Measurements from ENCODE around the gene GSDMA. TPM values are rescaled to one million over a fixed set of nuclear protein-coding genes. Genes with fewer than 3 reads are reported as not detected.

Gene GSDMA
- total and polyA plus RNA-seq, 12 donors, result 0.14 to 2.2 (median 1.3) TPM; not detected in 5

DNA sequence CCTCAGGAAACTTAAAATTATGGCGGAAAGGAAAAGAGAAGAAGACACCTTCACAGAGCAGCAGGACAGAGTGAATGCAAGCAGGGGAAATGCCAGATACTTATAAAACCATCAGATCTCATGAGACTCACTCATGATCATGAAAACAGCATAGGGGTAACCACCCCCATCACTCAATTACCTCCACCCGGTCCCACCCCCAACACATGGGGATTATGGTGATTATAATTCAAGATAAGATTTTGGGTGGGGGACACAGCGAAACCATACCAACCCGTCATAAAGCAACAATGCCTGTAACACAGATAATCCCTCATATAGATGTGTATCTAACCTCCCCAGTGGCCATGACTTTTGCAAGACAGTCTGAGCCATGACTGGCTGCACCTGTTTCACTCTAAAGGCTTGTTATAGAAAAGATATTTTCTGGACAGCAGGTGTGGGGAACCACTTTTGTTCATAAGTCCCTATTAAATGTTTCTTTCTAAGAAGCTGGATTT, 7.0 kb upstream of the GSDMA start:
- no peaks in the 10 kb centered on the region for H3K4me1 ChIP-seq (replicated peaks in 1 of 2)
- H3K27ac ChIP-seq, result no peak overlapping the region
- intact Hi-C loops (cut with DNase I), result no loop called here
- H3K9me3 ChIP-seq (replicated peaks in 1 of 3), result no peaks in the 10 kb centered on the region
- no peak for DNase-seq
- no peaks in the 10 kb centered on the region for H3K27me3 ChIP-seq
- WGBS, 4 donors, result 73 to 84% (median 78%) methylated on average over 3 to 4 of the region's 4 CpGs
- no peaks in the 10 kb centered on the region for H3K36me3 ChIP-seq (replicated peaks in 1 of 2)
- no peak for TF ChIP-seq POLR2A (IDR thresholded peaks at IDR 0.05)
- TF ChIP-seq, protein P1, sequence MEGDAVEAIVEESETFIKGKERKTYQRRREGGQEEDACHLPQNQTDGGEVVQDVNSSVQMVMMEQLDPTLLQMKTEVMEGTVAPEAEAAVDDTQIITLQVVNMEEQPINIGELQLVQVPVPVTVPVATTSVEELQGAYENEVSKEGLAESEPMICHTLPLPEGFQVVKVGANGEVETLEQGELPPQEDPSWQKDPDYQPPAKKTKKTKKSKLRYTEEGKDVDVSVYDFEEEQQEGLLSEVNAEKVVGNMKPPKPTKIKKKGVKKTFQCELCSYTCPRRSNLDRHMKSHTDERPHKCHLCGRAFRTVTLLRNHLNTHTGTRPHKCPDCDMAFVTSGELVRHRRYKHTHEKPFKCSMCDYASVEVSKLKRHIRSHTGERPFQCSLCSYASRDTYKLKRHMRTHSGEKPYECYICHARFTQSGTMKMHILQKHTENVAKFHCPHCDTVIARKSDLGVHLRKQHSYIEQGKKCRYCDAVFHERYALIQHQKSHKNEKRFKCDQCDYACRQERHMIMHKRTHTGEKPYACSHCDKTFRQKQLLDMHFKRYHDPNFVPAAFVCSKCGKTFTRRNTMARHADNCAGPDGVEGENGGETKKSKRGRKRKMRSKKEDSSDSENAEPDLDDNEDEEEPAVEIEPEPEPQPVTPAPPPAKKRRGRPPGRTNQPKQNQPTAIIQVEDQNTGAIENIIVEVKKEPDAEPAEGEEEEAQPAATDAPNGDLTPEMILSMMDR (IDR thresholded peaks at IDR 0.05), result no peak
- H3K4me3 ChIP-seq, result no peak overlapping the region

DNA sequence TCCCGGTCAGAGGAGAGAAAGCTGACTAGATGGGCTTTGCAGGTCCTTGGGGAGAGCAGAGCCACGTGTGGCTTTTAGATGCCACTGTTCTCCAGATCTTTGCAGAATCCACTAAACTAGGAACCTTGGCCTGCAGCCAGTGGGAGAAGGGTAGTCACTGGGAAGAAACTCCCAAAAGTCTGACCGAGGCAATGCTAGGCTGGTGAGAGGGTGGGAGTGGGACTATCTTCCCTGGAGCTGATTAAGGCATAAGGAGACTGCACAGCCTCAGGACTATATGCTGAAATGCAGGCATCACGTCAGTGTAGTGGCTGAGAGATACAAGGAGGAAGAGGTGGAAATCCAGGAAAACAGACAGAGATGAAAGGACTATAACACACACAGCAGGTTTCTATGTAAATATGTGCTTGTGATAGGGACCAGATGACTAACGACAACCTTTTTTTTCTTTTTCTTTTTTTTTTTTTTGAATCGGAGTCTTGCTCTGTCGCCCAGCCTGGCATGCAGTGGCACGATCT, 2.2 kb upstream of the GSDMA start:
- TF ChIP-seq, protein P1 (IDR thresholded peaks at IDR 0.05), result no peak
- no peak for TF ChIP-seq POLR2A (IDR thresholded peaks at IDR 0.05)
- H3K36me3 ChIP-seq (replicated peaks in 1 of 2), result no peaks in the 10 kb centered on the region
- DNase-seq, result no peak
- no peak overlapping the region for H3K4me3 ChIP-seq
- no peaks in the 10 kb centered on the region for H3K4me1 ChIP-seq (replicated peaks in 1 of 2)
- WGBS, 4 donors, result 56 to 72% (median 66%) methylated on average over 8 of the region's 8 CpGs
- intact Hi-C loops (cut with DNase I), result no loop called here
- no peaks in the 10 kb centered on the region for H3K9me3 ChIP-seq (replicated peaks in 1 of 3)
- H3K27me3 ChIP-seq, result no peaks in the 10 kb centered on the region
- H3K27ac ChIP-seq, result no peak overlapping the region

DNA sequence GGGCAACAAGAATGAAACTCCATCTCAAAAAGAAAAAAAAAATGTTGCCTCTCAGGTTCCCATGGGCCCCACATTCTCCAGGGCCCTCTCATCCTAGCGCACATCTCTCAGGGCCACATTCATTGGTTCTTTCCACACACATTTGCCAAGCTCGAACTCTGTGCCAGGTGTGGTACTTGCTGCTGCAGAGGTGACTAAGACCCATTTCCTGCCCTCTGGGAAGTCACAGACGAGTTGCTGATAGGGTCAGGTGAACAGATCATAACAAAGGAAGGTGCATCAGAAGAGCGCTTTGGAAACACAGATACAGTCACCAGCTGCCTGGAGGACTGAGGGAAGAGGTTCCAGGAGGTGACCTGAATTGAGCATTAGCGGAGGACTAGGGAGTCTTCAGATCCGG, 1.0 kb downstream of the GSDMA start:
- no peaks in the 10 kb centered on the region for H3K27me3 ChIP-seq
- no peak for TF ChIP-seq POLR2A (IDR thresholded peaks at IDR 0.05)
- TF ChIP-seq, protein P1 (IDR thresholded peaks at IDR 0.05), result no peak
- no peaks in the 10 kb centered on the region for H3K9me3 ChIP-seq (replicated peaks in 1 of 3)
- WGBS, 4 donors, result 74 to 79% (median 77%) methylated on average over 6 of the region's 6 CpGs
- H3K27ac ChIP-seq, result no peak overlapping the region
- H3K4me3 ChIP-seq, result no peak overlapping the region
- intact Hi-C loops (cut with DNase I), result no loop called here
- no peaks in the 10 kb centered on the region for H3K4me1 ChIP-seq (replicated peaks in 1 of 2)
- DNase-seq, result no peak
- no peaks in the 10 kb centered on the region for H3K36me3 ChIP-seq (replicated peaks in 1 of 2)

GRCh38 chr17:39965017-39965699, 2.4 kb downstream of the GSDMA start:
- Histone ChIP-seq H3K4me3 (no peak overlapping the region), H3K4me1 (replicated peaks in 1 of 2) (no peaks in the 10 kb centered on the region), H3K36me3 (replicated peaks in 1 of 2) (no peaks in the 10 kb centered on the region), H3K9me3 (replicated peaks in 1 of 3) (no peaks in the 10 kb centered on the region), H3K27me3 (no peaks in the 10 kb centered on the region), H3K27ac (no peak overlapping the region)
- TF ChIP-seq POLR2A (IDR thresholded peaks at IDR 0.05), result no peak
- TF ChIP-seq, protein P1 (IDR thresholded peaks at IDR 0.05), result no peak
- WGBS, 4 donors, result 51 to 62% (median 56%) methylated on average over 8 of the region's 8 CpGs
- no peak for DNase-seq
- intact Hi-C loops (cut with DNase I), result no loop called here
